Fibroblast of lung (primary cell): Measurements from ENCODE around the gene FCN2. TPM values are rescaled to one million over a fixed set of nuclear protein-coding genes. Genes with fewer than 3 reads are reported as not detected.

Experiments
- DNase-seq, 2 donors: peaks; one replicate each; pipeline versions ENCODE4 v3.0.0 to v3.0.0-alpha.2; 2010; ENCODE audit warnings: low read depth in 2 of 2
- H2AFZ ChIP-seq: 2 replicates; pipeline ENCODE4 v1.5.1; 2012; ENCODE audit warnings: low read length, control low read depth, inconsistent platforms
- H3K27ac ChIP-seq: 2 replicates; pipeline ENCODE4 v1.5.1; 2011; ENCODE audit warnings: low read length, control low read depth; ENCODE audit not compliant: insufficient read depth
- H3K27me3 ChIP-seq: 2 replicates; pipeline ENCODE4 v1.5.1; 2011; ENCODE audit warnings: mild to moderate bottlenecking, low read length; ENCODE audit not compliant: control insufficient read depth, insufficient read depth
- H3K36me3 ChIP-seq: 2 replicates; pipeline ENCODE4 v1.5.1; 2011; ENCODE audit warnings: low read length; ENCODE audit not compliant: control insufficient read depth, insufficient read depth
- H3K4me1 ChIP-seq: 2 replicates; pipeline ENCODE4 v1.5.1; 2011; ENCODE audit warnings: low read length; ENCODE audit not compliant: control insufficient read depth, insufficient read depth; ENCODE audit errors: extremely low read depth
- H3K4me2 ChIP-seq: 2 replicates; pipeline ENCODE4 v1.5.1; 2011; ENCODE audit warnings: low read length, control low read depth; ENCODE audit not compliant: insufficient read depth; ENCODE audit errors: extremely low read depth
- H3K4me3 ChIP-seq, 4 experiments: fragments of 200-600 bp in 1 of 4; sonication (generic) in 1 of 4; replicated peaks in 1 of 4; 2 replicates each; pipeline ENCODE4 v1.5.1; 2011 to 2016; ENCODE audit warnings: low read length in 4 of 4, low read depth in 3 of 4, mild to moderate bottlenecking in 3 of 4, control low read depth in 2 of 4, inconsistent platforms in 1 of 4, mixed read lengths in 1 of 4; ENCODE audit not compliant: insufficient read depth in 1 of 4; ENCODE audit errors: control extremely low read depth in 1 of 4
- H3K79me2 ChIP-seq: 2 replicates; pipeline ENCODE4 v1.5.1; 2012; ENCODE audit warnings: mild to moderate bottlenecking, low read length, inconsistent platforms; ENCODE audit not compliant: control insufficient read depth, insufficient read depth
- H3K9ac ChIP-seq: 2 replicates; pipeline ENCODE4 v1.5.1; 2011; ENCODE audit warnings: mild to moderate bottlenecking, low read length, control low read depth; ENCODE audit not compliant: insufficient read depth
- H3K9me3 ChIP-seq: 2 replicates; pipeline ENCODE4 v1.5.1; 2012; ENCODE audit warnings: low read depth, low read length; ENCODE audit not compliant: control insufficient read depth, insufficient read depth
- H4K20me1 ChIP-seq: 2 replicates; pipeline ENCODE4 v1.5.1; 2011; ENCODE audit warnings: low read length; ENCODE audit not compliant: control insufficient read depth, insufficient read depth; ENCODE audit errors: extremely low read depth
- EZH2 ChIP-seq: IDR thresholded peaks from 2 replicates; pipeline ENCODE4 v1.5.1; 2012; ENCODE audit warnings: low read length, control low read depth, mild to moderate bottlenecking; ENCODE audit errors: missing control alignments
- polyA plus RNA-seq, 2 donors: library from polyadenylated mRNA; depleted of rRNA in 1 of 2; stranded (reverse) in 1 of 2; unstranded in 1 of 2; fragments of >200 nt; gene quantifications; 2 replicates each; pipeline ENCODE4 v1.2.1, GENCODE V29; 2011 to 2012; ENCODE audit warnings: missing spikeins in 1 of 2
- total RNA-seq: library from RNA; depleted of rRNA; stranded (reverse); fragments of >200 nt; gene quantifications from 2 replicates; pipeline ENCODE4 v1.2.1, GENCODE V29; 2014
- TF ChIP-seq, protein P1 (sequence below), 2 donors: IDR thresholded peaks in 1 of 2; conservative IDR thresholded peaks in 1 of 2; 1 replicate in 1 of 2; 2 replicates in 1 of 2; pipeline ENCODE4 v1.5.1; 2011 to 2012; ENCODE audit warnings: low read length in 2 of 2, control low read depth in 1 of 2, inconsistent platforms in 1 of 2, low read depth in 1 of 2, mild to moderate bottlenecking in 1 of 2

Gene FCN2
- total and polyA plus RNA-seq, 2 donors (not counting 1 experiment from before 2014, with no cell fraction given): not detected

DNA sequence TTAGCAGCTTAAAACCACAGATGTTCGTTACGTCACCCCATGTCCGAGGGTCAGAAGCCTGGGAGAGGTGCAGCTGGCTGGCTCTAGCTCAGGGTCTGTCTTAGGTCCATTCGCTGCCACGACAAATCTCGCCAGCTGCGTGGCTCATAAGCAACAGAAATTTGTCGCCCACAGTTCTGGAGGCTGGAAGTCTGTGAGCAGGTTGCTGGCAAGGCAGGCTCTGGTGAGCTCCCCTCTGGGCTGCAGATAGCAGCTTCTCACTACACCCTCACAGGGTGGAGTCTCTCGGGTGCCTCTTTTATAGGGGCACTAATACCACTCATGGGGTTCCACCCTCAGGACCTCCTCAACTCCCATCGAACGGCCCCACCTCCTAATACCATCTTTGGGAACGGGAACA is 40.1 kb upstream of the FCN2 start:
- Histone ChIP-seq H2AFZ (no peak overlapping the region), H3K79me2 (no peaks in the 10 kb centered on the region), H4K20me1 (no peaks in the 10 kb centered on the region), H3K4me1 (no peaks in the 10 kb centered on the region), H3K27me3 (no peaks in the 10 kb centered on the region), H3K9ac (no peak overlapping the region), H3K4me2 (no peak overlapping the region), H3K36me3 (peaks cover 31% of the 10 kb centered on the region), H3K4me3 (no peak overlapping the region), H3K27ac (no peak overlapping the region), H3K9me3 (no peaks in the 10 kb centered on the region)
- TF ChIP-seq, protein P1, sequence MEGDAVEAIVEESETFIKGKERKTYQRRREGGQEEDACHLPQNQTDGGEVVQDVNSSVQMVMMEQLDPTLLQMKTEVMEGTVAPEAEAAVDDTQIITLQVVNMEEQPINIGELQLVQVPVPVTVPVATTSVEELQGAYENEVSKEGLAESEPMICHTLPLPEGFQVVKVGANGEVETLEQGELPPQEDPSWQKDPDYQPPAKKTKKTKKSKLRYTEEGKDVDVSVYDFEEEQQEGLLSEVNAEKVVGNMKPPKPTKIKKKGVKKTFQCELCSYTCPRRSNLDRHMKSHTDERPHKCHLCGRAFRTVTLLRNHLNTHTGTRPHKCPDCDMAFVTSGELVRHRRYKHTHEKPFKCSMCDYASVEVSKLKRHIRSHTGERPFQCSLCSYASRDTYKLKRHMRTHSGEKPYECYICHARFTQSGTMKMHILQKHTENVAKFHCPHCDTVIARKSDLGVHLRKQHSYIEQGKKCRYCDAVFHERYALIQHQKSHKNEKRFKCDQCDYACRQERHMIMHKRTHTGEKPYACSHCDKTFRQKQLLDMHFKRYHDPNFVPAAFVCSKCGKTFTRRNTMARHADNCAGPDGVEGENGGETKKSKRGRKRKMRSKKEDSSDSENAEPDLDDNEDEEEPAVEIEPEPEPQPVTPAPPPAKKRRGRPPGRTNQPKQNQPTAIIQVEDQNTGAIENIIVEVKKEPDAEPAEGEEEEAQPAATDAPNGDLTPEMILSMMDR (conservative IDR thresholded peaks at IDR 0.05 in 1 of 2, IDR thresholded peaks at IDR 0.05 in 1 of 2; ENCODE audit: low read depth in 1 of 2, low read length in 2 of 2): no peak
- DNase-seq: no peak

DNA sequence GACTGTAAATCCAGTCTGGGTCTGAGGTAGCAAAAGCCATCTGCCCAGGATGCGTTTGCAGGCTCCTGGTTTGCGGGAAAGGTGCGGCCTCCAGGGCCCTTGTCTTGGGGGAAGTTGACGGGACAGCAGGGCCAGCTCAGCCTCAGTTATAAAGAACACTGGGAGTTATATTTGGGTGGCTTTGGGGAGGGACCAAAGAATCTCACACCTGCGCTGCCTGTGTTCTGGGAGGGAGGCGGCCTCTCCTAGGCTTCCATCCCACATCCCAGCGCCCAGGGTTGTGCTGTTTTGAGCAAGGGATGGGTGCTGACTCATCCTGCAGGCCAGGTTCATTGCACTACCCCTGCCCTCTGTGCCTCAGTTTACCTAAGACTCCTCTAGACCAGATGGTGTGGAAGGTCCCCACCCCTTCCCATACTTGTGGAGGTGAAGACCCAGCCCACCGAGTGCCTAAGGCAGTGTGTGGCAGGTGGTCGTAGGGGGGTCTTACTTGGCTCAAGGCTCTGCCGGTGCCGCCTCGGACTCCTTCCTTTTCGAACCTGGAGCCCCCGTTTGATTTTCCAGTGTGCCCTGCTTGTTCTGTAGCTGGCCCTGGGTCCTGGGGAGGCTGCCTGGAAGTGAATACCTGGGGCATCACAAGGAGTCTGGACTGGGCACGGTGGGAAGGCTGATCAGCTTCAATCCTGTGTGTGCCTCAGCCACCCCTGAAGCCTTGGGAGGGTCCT is 39.3 kb upstream of the FCN2 start:
- no peak overlapping the region for H3K27ac ChIP-seq
- no peaks in the 10 kb centered on the region for H3K4me1 ChIP-seq
- H3K9me3 ChIP-seq: no peaks in the 10 kb centered on the region
- no peak overlapping the region for H3K4me2 ChIP-seq
- H3K4me3 ChIP-seq: no peak overlapping the region
- H3K79me2 ChIP-seq: no peaks in the 10 kb centered on the region
- H3K36me3 ChIP-seq: peaks cover 31% of the 10 kb centered on the region
- no peaks in the 10 kb centered on the region for H3K27me3 ChIP-seq
- H2AFZ ChIP-seq: no peak overlapping the region
- TF ChIP-seq, protein P1 (conservative IDR thresholded peaks at IDR 0.05 in 1 of 2, IDR thresholded peaks at IDR 0.05 in 1 of 2; ENCODE audit: low read depth in 1 of 2, low read length in 2 of 2): no peak
- no peak for TF ChIP-seq EZH2
- H3K9ac ChIP-seq: no peak overlapping the region
- DNase-seq: no peak
- no peaks in the 10 kb centered on the region for H4K20me1 ChIP-seq

DNA sequence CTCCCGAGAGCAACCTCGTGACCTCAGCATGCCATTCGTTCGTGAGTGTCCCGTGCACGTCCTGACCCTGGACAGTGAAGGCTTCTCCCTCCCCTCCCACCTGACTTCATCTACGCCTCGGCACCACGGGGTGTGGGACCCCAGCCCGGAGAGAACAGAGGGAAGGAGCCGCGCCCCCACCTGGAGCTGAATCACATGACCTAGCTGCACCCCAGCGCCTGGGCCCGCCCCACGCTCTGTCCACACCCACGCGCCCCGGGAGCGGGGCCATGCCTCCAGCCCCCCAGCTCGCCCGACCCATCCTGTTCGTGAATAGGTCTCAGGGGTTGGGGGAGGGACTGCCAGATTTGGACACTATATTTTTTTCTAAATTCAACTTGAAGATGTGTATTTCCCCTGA is 38.3 kb upstream of the FCN2 start:
- Histone ChIP-seq H3K27ac (no peak overlapping the region), H3K9me3 (no peaks in the 10 kb centered on the region), H3K27me3 (no peaks in the 10 kb centered on the region), H3K4me3 (no peak overlapping the region), H2AFZ (no peak overlapping the region), H3K4me1 (no peaks in the 10 kb centered on the region), H4K20me1 (no peaks in the 10 kb centered on the region), H3K9ac (no peak overlapping the region), H3K79me2 (no peaks in the 10 kb centered on the region), H3K4me2 (no peak overlapping the region), H3K36me3 (peaks cover 25% of the 10 kb centered on the region)
- DNase-seq: no peak
- TF ChIP-seq, protein P1 (conservative IDR thresholded peaks at IDR 0.05 in 1 of 2, IDR thresholded peaks at IDR 0.05 in 1 of 2; ENCODE audit: low read depth in 1 of 2, low read length in 2 of 2): no peak
- no peak for TF ChIP-seq EZH2
